SK-N-SH treated with all-trans-retinoic acid at 6 μM for 48 hours (cell line): ENCODE results near the gene ESPL1.

Source experiments
- ATAC-seq: fragments of 200-7000 bp; cut with Tn5 transposase; 3 replicates; pipeline ENCODE4 v1.9.1; 2020; ENCODE audit warnings: mild to moderate bottlenecking, moderate library complexity
- ARNTL ChIP-seq: fragments of 450-650 bp; formaldehyde crosslinking; IDR thresholded peaks from 2 replicates; pipeline ENCODE4 v1.5.0; 2020; ENCODE audit warnings: low read depth, mild to moderate bottlenecking, moderate library complexity, borderline replicate concordance
- BACH2 ChIP-seq: fragments of 250-450 bp; sonication (Bioruptor Pico); IDR thresholded peaks from 2 replicates; pipeline ENCODE4 v1.9.0; 2021; ENCODE audit warnings: mild to moderate bottlenecking, borderline replicate concordance
- CREB5 ChIP-seq: fragments of 250-450 bp; sonication (Bioruptor Pico); IDR thresholded peaks from 2 replicates; pipeline ENCODE4 v1.5.1; 2020; ENCODE audit warnings: low read depth, mild to moderate bottlenecking, moderate library complexity
- CSDC2 ChIP-seq: fragments of 250-450 bp; sonication (Bioruptor Pico); IDR thresholded peaks from 2 replicates; pipeline ENCODE4 v1.5.0; 2020; ENCODE audit warnings: mild to moderate bottlenecking, moderate library complexity
- CSRNP3 ChIP-seq: fragments of 250-450 bp; sonication (Bioruptor Pico); IDR thresholded peaks from 2 replicates; pipeline ENCODE4 v1.5.1; 2021; ENCODE audit warnings: mild to moderate bottlenecking, moderate library complexity
- ESRRG ChIP-seq: fragments of 250-450 bp; sonication (Bioruptor Pico); IDR thresholded peaks from 2 replicates; pipeline ENCODE4 v1.6.1; 2021; ENCODE audit warnings: mild to moderate bottlenecking
- GLIS3 ChIP-seq: fragments of 250-450 bp; sonication (Bioruptor Pico); IDR thresholded peaks from 2 replicates; pipeline ENCODE4 v1.5.0; 2020; ENCODE audit warnings: mild to moderate bottlenecking, moderate library complexity
- OSR1 ChIP-seq: fragments of 250-450 bp; sonication (Bioruptor Pico); IDR thresholded peaks from 2 replicates; pipeline ENCODE4 v1.8.0; 2022; ENCODE audit warnings: moderate library complexity, mild to moderate bottlenecking, inconsistent platforms
- PATZ1 ChIP-seq: fragments of 250-450 bp; sonication (Bioruptor Pico); IDR thresholded peaks from 2 replicates; pipeline ENCODE4 v1.8.0; 2020; ENCODE audit warnings: mild to moderate bottlenecking, moderate library complexity, borderline replicate concordance
- POU6F1 ChIP-seq: fragments of 250-450 bp; sonication (Bioruptor Pico); IDR thresholded peaks from 2 replicates; pipeline ENCODE4 v1.8.0; 2021; ENCODE audit warnings: low read depth, mild to moderate bottlenecking, moderate library complexity, borderline replicate concordance
- PPARA ChIP-seq: fragments of 250-450 bp; sonication (Bioruptor Pico); IDR thresholded peaks from 2 replicates; pipeline ENCODE4 v1.5.0; 2020; ENCODE audit warnings: mild to moderate bottlenecking, borderline replicate concordance
- RARB ChIP-seq: fragments of 250-450 bp; sonication (Bioruptor Pico); IDR thresholded peaks from 2 replicates; pipeline ENCODE4 v1.8.0; 2021; ENCODE audit warnings: mild to moderate bottlenecking, moderate library complexity
- SNAI2 ChIP-seq: fragments of 250-450 bp; sonication (Bioruptor Pico); IDR thresholded peaks from 2 replicates; pipeline ENCODE4 v1.5.0; 2020; ENCODE audit warnings: mild to moderate bottlenecking, moderate library complexity
- TOX ChIP-seq: fragments of 250-450 bp; sonication (Bioruptor Pico); IDR thresholded peaks from 2 replicates; pipeline ENCODE4 v1.8.0; 2021; ENCODE audit warnings: mild to moderate bottlenecking, moderate library complexity, borderline replicate concordance
- ZC3H10 ChIP-seq: fragments of 250-450 bp; sonication (Bioruptor Pico); IDR thresholded peaks from 2 replicates; pipeline ENCODE4 v1.5.1; 2021; ENCODE audit warnings: mild to moderate bottlenecking, moderate library complexity
- ZFP3 ChIP-seq: fragments of 250-450 bp; sonication (Bioruptor Pico); IDR thresholded peaks from 2 replicates; pipeline ENCODE4 v1.5.0; 2020; ENCODE audit warnings: mild to moderate bottlenecking, moderate library complexity
- ZNF565 ChIP-seq: fragments of 450-650 bp; formaldehyde crosslinking; conservative IDR thresholded peaks from 2 replicates; pipeline ENCODE4 v1.5.0; 2020; ENCODE audit warnings: low read depth, mild to moderate bottlenecking, moderate library complexity
- ZNF70 ChIP-seq: fragments of 450-650 bp; formaldehyde crosslinking; IDR thresholded peaks from 2 replicates; pipeline ENCODE4 v1.5.0; 2020; ENCODE audit warnings: mild to moderate bottlenecking, moderate library complexity
- ZNF8 ChIP-seq: fragments of 450-650 bp; formaldehyde crosslinking; IDR thresholded peaks from 2 replicates; pipeline ENCODE4 v1.5.0; 2020; ENCODE audit warnings: mild to moderate bottlenecking, moderate library complexity

ESPL1 gene

GRCh38 chr12:53308276-53308675 lies 40.2 kb downstream of the ESPL1 start:
- ATAC-seq, result no peak
- TF ChIP-seq CSRNP3 (CRISPR knock-in tag) (no peak), CSDC2 (no peak), ARNTL (no peak)

GRCh38 chr12:53313996-53314395 lies 45.9 kb downstream of the ESPL1 start:
- TF ChIP-seq GLIS3 (CRISPR knock-in tag) (no peak), PPARA (CRISPR knock-in tag) (no peak), ZNF8 (CRISPR knock-in tag) (no peak), TOX (CRISPR knock-in tag) (no peak)
- no peak for ATAC-seq

GRCh38 chr12:53320352-53321195 lies 52.5 kb downstream of the ESPL1 start:
- no peak for TF ChIP-seq ZC3H10
- no peak for TF ChIP-seq POU6F1 (CRISPR knock-in tag)
- TF ChIP-seq CSRNP3 (CRISPR knock-in tag), result no peak
- ATAC-seq, result no peak

- ATAC-seq, result no peak
- TF ChIP-seq ZFP3 (CRISPR knock-in tag) (no peak), ZNF8 (CRISPR knock-in tag) (no peak), ESRRG (CRISPR knock-in tag) (no peak), CREB5 (CRISPR knock-in tag) (no peak), ZNF70 (no peak), TOX (CRISPR knock-in tag) (no peak), CSRNP3 (CRISPR knock-in tag) (no peak), PATZ1 (CRISPR knock-in tag) (no peak), BACH2 (no peak), SNAI2 (CRISPR knock-in tag) (no peak), GLIS3 (CRISPR knock-in tag) (no peak), POU6F1 (CRISPR knock-in tag) (no peak), OSR1 (no peak), RARB (CRISPR knock-in tag) (no peak), ZNF565 (CRISPR knock-in tag) (no peak), ARNTL (no peak)
These were observed 56.1 kb downstream of the ESPL1 start for GRCh38 chr12:53324113-53324778.
